ENCODE measurements around the gene ASB6. TPM values are rescaled to one million over a fixed set of nuclear protein-coding genes. Genes with fewer than 3 reads are reported as not detected.

Gene ASB6
- total and polyA plus RNA-seq, 7 experiments from 2014 or later: 18.5 to 40.9 (median 28.1) TPM

GRCh38 chr9:129597355-129598088 is 44.4 kb downstream of the ASB6 start:
- peaks cover 13 to 46% (median 20%) of the 10 kb centered on the region in 7 donors for H3K4me1 Mint-ChIP-seq
- peaks cover 0 to 2% (median 0%) of the 10 kb centered on the region in 5 donors for H3K36me3 Mint-ChIP-seq
- intact Hi-C loops (cut with micrococcal nuclease): loop anchor here in 1 of 2 donors (2.0 kb wide), 1 partner anchor 17 kb away; no protein-coding TSS in a partner anchor
- H3K27ac ChIP-seq (ENCODE audit: low read depth, low read length): no peak overlapping the region
- peak overlapping the region in 5 of 9 donors; percentile 31 to 76 (median 61) for H3K27ac Mint-ChIP-seq
- peaks cover 0 to 8% (median 5%) of the 10 kb centered on the region in 5 donors for H3K27me3 Mint-ChIP-seq
- no peaks in the 10 kb centered on the region for H3K9me3 Mint-ChIP-seq
- H3K4me1 ChIP-seq (ENCODE audit: control insufficient read depth in 2 of 2, insufficient read depth in 2 of 2, low read length in 2 of 2): peaks cover 10% of the 10 kb centered on the region in 2 donors
- DNase-seq (peak in 1 of 9 donors; percentile 68), ATAC-seq (peak; percentile 72)
- POLR2A ChIA-PET: interaction anchor here (0.8 to 1.7 kb wide), 3 partner anchors 10 to 420 kb away, joined by 3 to 5 read pairs (median 4); partner anchors contain the start of gene IER5L
- H3K36me3 ChIP-seq (ENCODE audit: control insufficient read depth in 2 of 3, insufficient read depth in 3 of 3, low read length in 3 of 3): no peaks in the 10 kb centered on the region
- peak overlapping the region; percentile 54 to 77 (median 67) for H3K4me3 Mint-ChIP-seq
- no peaks in the 10 kb centered on the region for H3K27me3 ChIP-seq (ENCODE audit: control insufficient read depth in 2 of 2, insufficient read depth in 2 of 2, low read length in 2 of 2)
- CTCF ChIA-PET: interaction anchor here (0.8 to 1.0 kb wide), 3 partner anchors 19 to 466 kb away, joined by 3 read pairs; no protein-coding TSS in a partner anchor
- peak overlapping the region; percentile 46 for H3K4me3 ChIP-seq (ENCODE audit: low read length)
- no peaks in the 10 kb centered on the region for H3K9me3 ChIP-seq (ENCODE audit: control insufficient read depth in 2 of 3, low read length in 3 of 3)

DNA sequence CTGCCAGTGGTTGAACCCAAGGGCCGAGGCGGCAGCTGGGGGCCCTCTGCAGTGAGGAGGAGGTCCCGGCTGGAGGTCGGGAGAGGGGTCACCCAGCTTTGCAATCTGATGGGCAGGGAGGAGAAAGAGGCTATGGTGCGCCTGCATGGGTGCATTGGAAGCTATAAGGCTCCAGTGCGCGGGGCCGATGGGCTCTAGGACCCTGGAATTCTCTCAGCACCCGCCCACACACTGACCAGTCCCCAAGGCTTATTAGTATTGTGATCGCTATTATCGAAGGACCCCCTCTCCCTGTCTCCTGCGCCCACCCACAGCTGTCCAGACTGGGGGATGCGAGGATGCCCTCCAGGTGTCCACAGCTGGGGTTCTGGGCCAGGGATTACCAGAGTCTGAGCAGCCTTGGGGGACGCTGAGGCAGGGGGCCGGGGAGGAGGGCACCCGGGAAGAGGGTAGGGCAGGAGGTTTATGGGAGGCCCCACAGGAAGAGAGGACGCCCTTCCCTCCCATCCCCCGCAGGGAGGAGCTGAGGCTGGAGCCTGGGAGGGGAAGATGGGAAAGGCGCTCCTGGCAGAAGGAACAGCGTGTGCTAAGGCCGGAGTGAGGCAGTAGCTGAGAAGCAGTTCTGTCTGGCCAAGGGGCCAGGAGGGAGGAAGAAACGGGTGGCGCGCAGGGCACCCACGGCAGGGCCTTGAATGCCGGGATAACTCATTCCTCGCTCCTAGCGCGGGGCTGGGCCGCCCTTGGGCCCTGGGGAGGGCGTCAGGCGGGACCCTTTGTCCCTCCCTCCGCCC is 45.2 kb downstream of the ASB6 start:
- peak overlapping the region in 2 of 9 donors; percentile 29 to 58 for H3K27ac Mint-ChIP-seq
- CTCF ChIA-PET: interaction anchor here (0.6 to 1.2 kb wide), 5 partner anchors 13 to 465 kb away, joined by 3 read pairs; partner anchors contain the start of gene C9orf50

GRCh38 chr9:129595903-129596540 is 45.9 kb downstream of the ASB6 start:
- intact Hi-C loops (cut with micrococcal nuclease): loop anchor here in 1 of 2 donors (2.0 kb wide), 1 partner anchor 15 kb away; no protein-coding TSS in a partner anchor
- Mint-ChIP-seq H3K9me3 (no peaks in the 10 kb centered on the region), H3K36me3 (peaks cover 0 to 2% (median 0%) of the 10 kb centered on the region in 5 donors), H3K27me3 (peaks cover 0 to 8% (median 5%) of the 10 kb centered on the region in 5 donors), H3K4me3 (peak overlapping the region; percentile 15 to 77 (median 40)), H3K4me1 (peaks cover 13 to 42% (median 20%) of the 10 kb centered on the region in 7 donors), H3K27ac (peak overlapping the region in 5 of 9 donors; percentile 26 to 70 (median 38))
- peaks cover 10% of the 10 kb centered on the region in 2 donors for H3K4me1 ChIP-seq (ENCODE audit: control insufficient read depth in 2 of 2, insufficient read depth in 2 of 2, low read length in 2 of 2)
- no peak overlapping the region for H3K4me3 ChIP-seq (ENCODE audit: low read length)
- POLR2A ChIA-PET: interaction anchor here (0.7 kb wide), 1 partner anchor 287 kb away, joined by 4 read pairs; no protein-coding TSS in a partner anchor
- no peaks in the 10 kb centered on the region for H3K36me3 ChIP-seq (ENCODE audit: control insufficient read depth in 2 of 3, insufficient read depth in 3 of 3, low read length in 3 of 3)
- H3K27me3 ChIP-seq (ENCODE audit: control insufficient read depth in 2 of 2, insufficient read depth in 2 of 2, low read length in 2 of 2): no peaks in the 10 kb centered on the region
- no peak overlapping the region for H3K27ac ChIP-seq (ENCODE audit: low read depth, low read length)
- ATAC-seq (peak; percentile 24), DNase-seq (no peak)
- CTCF ChIA-PET: interaction anchor here (0.6 to 1.2 kb wide), 4 partner anchors 13 to 464 kb away, joined by 3 read pairs; partner anchors contain the start of gene C9orf50
- H3K9me3 ChIP-seq (ENCODE audit: control insufficient read depth in 2 of 3, low read length in 3 of 3): no peaks in the 10 kb centered on the region

More for the DNA sequence above, 45.2 kb downstream of the ASB6 start:
- POLR2A ChIA-PET: interaction anchor here (0.8 to 1.7 kb wide), 2 partner anchors 10 to 419 kb away, joined by 3 to 5 read pairs; partner anchors contain the start of gene IER5L
- Histone ChIP-seq H3K36me3 (ENCODE audit: control insufficient read depth in 2 of 3, insufficient read depth in 3 of 3, low read length in 3 of 3) (no peaks in the 10 kb centered on the region), H3K27ac (ENCODE audit: low read depth, low read length) (no peak overlapping the region), H3K27me3 (ENCODE audit: control insufficient read depth in 2 of 2, insufficient read depth in 2 of 2, low read length in 2 of 2) (no peaks in the 10 kb centered on the region), H3K9me3 (ENCODE audit: control insufficient read depth in 2 of 3, low read length in 3 of 3) (no peaks in the 10 kb centered on the region), H3K4me3 (ENCODE audit: low read length) (no peak overlapping the region), H3K4me1 (ENCODE audit: control insufficient read depth in 2 of 2, insufficient read depth in 2 of 2, low read length in 2 of 2) (peaks cover 10% of the 10 kb centered on the region in 2 donors)
- DNase-seq (no peak), ATAC-seq (no peak)
- H3K27me3 Mint-ChIP-seq: peaks cover 0 to 8% (median 5%) of the 10 kb centered on the region in 5 donors
- intact Hi-C loops (cut with micrococcal nuclease): loop anchor here in 1 of 2 donors (2.0 kb wide), 1 partner anchor 16 kb away; no protein-coding TSS in a partner anchor
- peaks cover 0 to 2% (median 0%) of the 10 kb centered on the region in 5 donors for H3K36me3 Mint-ChIP-seq
- peaks cover 13 to 42% (median 20%) of the 10 kb centered on the region in 7 donors for H3K4me1 Mint-ChIP-seq
- peak overlapping the region in 8 of 10 donors; percentile 29 to 77 (median 49) for H3K4me3 Mint-ChIP-seq
- no peaks in the 10 kb centered on the region for H3K9me3 Mint-ChIP-seq

- intact Hi-C loops (cut with micrococcal nuclease): no loop called here
- Histone ChIP-seq H3K36me3 (ENCODE audit: control insufficient read depth in 2 of 3, insufficient read depth in 3 of 3, low read length in 3 of 3) (no peaks in the 10 kb centered on the region), H3K27ac (ENCODE audit: low read depth, low read length) (no peak overlapping the region), H3K4me1 (ENCODE audit: control insufficient read depth in 2 of 2, insufficient read depth in 2 of 2, low read length in 2 of 2) (peaks cover 10% of the 10 kb centered on the region in 2 donors), H3K27me3 (ENCODE audit: control insufficient read depth in 2 of 2, insufficient read depth in 2 of 2, low read length in 2 of 2) (no peaks in the 10 kb centered on the region), H3K4me3 (ENCODE audit: low read length) (no peak overlapping the region), H3K9me3 (ENCODE audit: control insufficient read depth in 2 of 3, low read length in 3 of 3) (no peaks in the 10 kb centered on the region)
- ATAC-seq (no peak), DNase-seq (no peak)
- ChIA-PET CTCF (interaction anchor here (1.2 kb wide), 1 partner anchor 26 kb away, joined by 3 read pairs; the partner anchor contains the start of gene C9orf50), POLR2A (interaction anchor here (0.7 kb wide), 1 partner anchor 287 kb away, joined by 4 read pairs; no protein-coding TSS in a partner anchor)
- peak overlapping the region in 2 of 10 donors; percentile 12 to 23 for H3K4me3 Mint-ChIP-seq
- H3K36me3 Mint-ChIP-seq: peaks cover 0 to 2% (median 0%) of the 10 kb centered on the region in 5 donors
- no peaks in the 10 kb centered on the region for H3K9me3 Mint-ChIP-seq
- peak overlapping the region in 4 of 9 donors; percentile 14 to 70 (median 42) for H3K27ac Mint-ChIP-seq
- H3K27me3 Mint-ChIP-seq: peaks cover 0 to 8% (median 5%) of the 10 kb centered on the region in 5 donors
- H3K4me1 Mint-ChIP-seq: peaks cover 13 to 42% (median 20%) of the 10 kb centered on the region in 7 donors
These were observed 46.6 kb downstream of the ASB6 start for GRCh38 chr9:129595311-129595741.

- H3K9me3 ChIP-seq (ENCODE audit: control insufficient read depth in 2 of 3, low read length in 3 of 3): no peaks in the 10 kb centered on the region
- Mint-ChIP-seq H3K4me3 (no peak overlapping the region), H3K27me3 (peaks cover 0 to 8% (median 5%) of the 10 kb centered on the region in 5 donors), H3K9me3 (no peaks in the 10 kb centered on the region), H3K36me3 (peaks cover 0 to 2% (median 0%) of the 10 kb centered on the region in 5 donors), H3K27ac (peak overlapping the region in 1 of 9 donors; percentile 54), H3K4me1 (peaks cover 13 to 42% (median 20%) of the 10 kb centered on the region in 7 donors)
- H3K27me3 ChIP-seq (ENCODE audit: control insufficient read depth in 2 of 2, insufficient read depth in 2 of 2, low read length in 2 of 2): no peaks in the 10 kb centered on the region
- ChIA-PET POLR2A (no interaction called here), CTCF (no interaction called here)
- ATAC-seq (no peak), DNase-seq (no peak)
- H3K4me1 ChIP-seq (ENCODE audit: control insufficient read depth in 2 of 2, insufficient read depth in 2 of 2, low read length in 2 of 2): peaks cover 10% of the 10 kb centered on the region in 2 donors
- no peak overlapping the region for H3K4me3 ChIP-seq (ENCODE audit: low read length)
- intact Hi-C loops (cut with micrococcal nuclease): no loop called here
- no peak overlapping the region for H3K27ac ChIP-seq (ENCODE audit: low read depth, low read length)
- H3K36me3 ChIP-seq (ENCODE audit: control insufficient read depth in 2 of 3, insufficient read depth in 3 of 3, low read length in 3 of 3): no peaks in the 10 kb centered on the region
These were observed 47.3 kb downstream of the ASB6 start for GRCh38 chr9:129594632-129595031.

Measured in naive thymus-derived CD4-positive, alpha-beta T cell (primary cell).